Stomach (tissue), 4 donors: Measurements from ENCODE around the gene CRABP1.

Experiments
- CTCF ChIP-seq, 7 experiments: fragments of 450-650 bp in 4 of 7; fragments of 200-600 bp in 3 of 7; sonication (generic) in 3 of 7; IDR thresholded peaks; one replicate each; pipeline ENCODE4 v1.5.1; 2016 to 2019; ENCODE audit warnings: antibody characterized with exemption in 7 of 7, control low read depth in 2 of 7, mild to moderate bottlenecking in 1 of 7
- POLR2A ChIP-seq, 4 donors: fragments of 450-650 bp; IDR thresholded peaks; one replicate each; pipeline ENCODE4 v1.6.1; 2016; ENCODE audit warnings: antibody characterized with exemption in 4 of 4, control low read depth in 2 of 4, mild to moderate bottlenecking in 1 of 4, moderate library complexity in 1 of 4

GRCh38 chr15:78339559-78339958 lies 594 bp upstream of the CRABP1 start:
- TF ChIP-seq CTCF (IDR thresholded peaks at IDR 0.05) = no peak
- TF ChIP-seq POLR2A (IDR thresholded peaks at IDR 0.05) = no peak
